CD14-positive monocyte (primary cell): ENCODE results near the gene MUC5AC. TPM values are rescaled to one million over a fixed set of nuclear protein-coding genes. Genes with fewer than 3 reads are reported as not detected.
A peak's percentile ranks its signal among the peaks of the same experiment; 100 is the strongest.

ENCODE experiments used
- DNase-seq, 3 donors: peaks; one replicate each; pipeline ENCODE4 v3.0.0-alpha.2; 2011 to 2022
- H2AFZ ChIP-seq: 2 replicates; pipeline ENCODE4 v1.6.0; 2012; ENCODE audit warnings: mild to moderate bottlenecking, low read depth, low read length, inconsistent platforms; ENCODE audit not compliant: insufficient read depth, poor library complexity, severe bottlenecking
- H3K27ac ChIP-seq, 2 donors: 1 replicate in 1 of 2; 2 replicates in 1 of 2; pipeline ENCODE4 v1.5.1; 2012 to 2013; ENCODE audit warnings: low read length in 2 of 2, control low read depth in 1 of 2, inconsistent platforms in 1 of 2, low read depth in 1 of 2, mild to moderate bottlenecking in 1 of 2
- H3K27me3 ChIP-seq, 2 donors: one replicate each; pipeline versions ENCODE4 v1.6.0 to v1.6.1; 2011 to 2013; ENCODE audit warnings: low read length in 2 of 2; ENCODE audit not compliant: control insufficient read depth in 2 of 2, insufficient read depth in 2 of 2
- H3K36me3 ChIP-seq, 2 donors: replicated peaks in 1 of 2; 1 replicate in 1 of 2; 2 replicates in 1 of 2; pipeline versions ENCODE4 v1.5.1 to v1.6.1; 2012 to 2013; ENCODE audit warnings: low read length in 2 of 2, control low read depth in 1 of 2, inconsistent platforms in 1 of 2, mild to moderate bottlenecking in 1 of 2; ENCODE audit not compliant: insufficient read depth in 2 of 2, control insufficient read depth in 1 of 2
- H3K4me1 ChIP-seq, 2 donors: 1 replicate in 1 of 2; 2 replicates in 1 of 2; pipeline versions ENCODE4 v1.5.1 to v1.6.1; 2012 to 2013; ENCODE audit warnings: low read length in 2 of 2, control low read depth in 1 of 2, inconsistent platforms in 1 of 2, mild to moderate bottlenecking in 1 of 2, moderate library complexity in 1 of 2; ENCODE audit not compliant: insufficient read depth in 2 of 2, control insufficient read depth in 1 of 2
- H3K4me2 ChIP-seq: replicated peaks from 2 replicates; pipeline ENCODE3; 2012; ENCODE audit warnings: low read length, moderate library complexity, mild to moderate bottlenecking; ENCODE audit not compliant: poor library complexity, severe bottlenecking; ENCODE audit errors: extremely low read depth
- H3K4me3 ChIP-seq, 3 experiments: fragments of 200-600 bp in 1 of 3; sonication (generic) in 1 of 3; replicated peaks in 1 of 3; 1 replicate in 2 of 3; 2 replicates in 1 of 3; pipeline ENCODE4 v1.5.1; 2011 to 2013; ENCODE audit warnings: low read length in 3 of 3, mild to moderate bottlenecking in 3 of 3, control low read depth in 2 of 3, low read depth in 2 of 3, inconsistent platforms in 1 of 3, moderate library complexity in 1 of 3
- H3K79me2 ChIP-seq: 2 replicates; pipeline ENCODE4 v1.6.0; 2012; ENCODE audit warnings: mild to moderate bottlenecking, control low read depth, inconsistent platforms, low read length, moderate library complexity; ENCODE audit not compliant: insufficient read depth
- H3K9ac ChIP-seq: 2 replicates; pipeline ENCODE4 v1.6.0; 2017; ENCODE audit warnings: low read length, mild to moderate bottlenecking; ENCODE audit not compliant: insufficient read depth, poor library complexity, severe bottlenecking
- H3K9me3 ChIP-seq, 2 donors: replicated peaks in 1 of 2; 1 replicate in 1 of 2; 2 replicates in 1 of 2; pipeline versions ENCODE4 v1.5.1 to v1.6.1; 2012 to 2013; ENCODE audit warnings: low read length in 2 of 2, control low read depth in 1 of 2; ENCODE audit not compliant: control insufficient read depth in 1 of 2, insufficient read depth in 1 of 2
- H4K20me1 ChIP-seq: 2 replicates; pipeline ENCODE4 v1.6.0; 2012; ENCODE audit warnings: mild to moderate bottlenecking, low read length, control low read depth, moderate library complexity; ENCODE audit not compliant: insufficient read depth
- H3K27ac Mint-ChIP-seq, 7 donors: one replicate each; pipeline ENCODE4 v1.8.0; 2020; ENCODE audit warnings: mild to moderate bottlenecking in 7 of 7, mixed read lengths in 7 of 7, moderate library complexity in 6 of 7, inconsistent platforms in 2 of 7
- H3K27me3 Mint-ChIP-seq, 3 donors: one replicate each; pipeline ENCODE4 v1.8.0; 2021 to 2022; ENCODE audit warnings: low read depth in 3 of 3, mild to moderate bottlenecking in 3 of 3, mixed read lengths in 3 of 3, moderate library complexity in 3 of 3, inconsistent platforms in 1 of 3
- H3K36me3 Mint-ChIP-seq, 2 donors: one replicate each; pipeline ENCODE4 v1.8.0; 2020; ENCODE audit warnings: mixed read lengths in 2 of 2, inconsistent platforms in 1 of 2, mild to moderate bottlenecking in 1 of 2
- H3K4me1 Mint-ChIP-seq: one replicate; pipeline ENCODE4 v1.8.0; 2020; ENCODE audit warnings: mild to moderate bottlenecking, mixed read lengths
- H3K4me3 Mint-ChIP-seq, 2 donors: one replicate each; pipeline ENCODE4 v1.8.0; 2020; ENCODE audit warnings: mild to moderate bottlenecking in 2 of 2, mixed read lengths in 2 of 2, moderate library complexity in 1 of 2
- H3K9me3 Mint-ChIP-seq, 7 donors: one replicate each; pipeline ENCODE4 v1.8.0; 2020 to 2022; ENCODE audit warnings: mixed read lengths in 7 of 7, mild to moderate bottlenecking in 6 of 7, moderate library complexity in 6 of 7, inconsistent platforms in 2 of 7
- WGBS: methylation state at CpG from one replicate; pipeline ENCODE4 v1.1.5; 2013; ENCODE audit warnings: missing lambda C conversion rate; ENCODE audit not compliant: insufficient coverage; 5-methylcytosine and 5-hydroxymethylcytosine counted together
- intact Hi-C, 2 donors: fragments of 100-400 bp; cut with micrococcal nuclease; formaldehyde crosslinking; loops; one replicate each; pipeline versions ENCODE4 v1.15.0 to v1.15.1; 2023
- polyA plus RNA-seq, 3 donors: library from polyadenylated mRNA; depleted of rRNA in 1 of 3; unstranded in 2 of 3; stranded (reverse) in 1 of 3; fragments of 300-500 nt in 2 of 3; fragments of >200 nt in 1 of 3; fragmentation: Illumina TruSeq in 2 of 3; gene quantifications; 1 replicate in 2 of 3; 2 replicates in 1 of 3; pipeline ENCODE4 v1.2.3, GENCODE V29; 2012 to 2021
- TF ChIP-seq, protein P1 (sequence below): fragments of 200-600 bp; IDR thresholded peaks from one replicate; pipeline ENCODE4 v1.8.0; 2022; ENCODE audit warnings: antibody characterized with exemption, mild to moderate bottlenecking

The MUC5AC gene
- polyA plus RNA-seq, 3 donors, result not detected

DNA sequence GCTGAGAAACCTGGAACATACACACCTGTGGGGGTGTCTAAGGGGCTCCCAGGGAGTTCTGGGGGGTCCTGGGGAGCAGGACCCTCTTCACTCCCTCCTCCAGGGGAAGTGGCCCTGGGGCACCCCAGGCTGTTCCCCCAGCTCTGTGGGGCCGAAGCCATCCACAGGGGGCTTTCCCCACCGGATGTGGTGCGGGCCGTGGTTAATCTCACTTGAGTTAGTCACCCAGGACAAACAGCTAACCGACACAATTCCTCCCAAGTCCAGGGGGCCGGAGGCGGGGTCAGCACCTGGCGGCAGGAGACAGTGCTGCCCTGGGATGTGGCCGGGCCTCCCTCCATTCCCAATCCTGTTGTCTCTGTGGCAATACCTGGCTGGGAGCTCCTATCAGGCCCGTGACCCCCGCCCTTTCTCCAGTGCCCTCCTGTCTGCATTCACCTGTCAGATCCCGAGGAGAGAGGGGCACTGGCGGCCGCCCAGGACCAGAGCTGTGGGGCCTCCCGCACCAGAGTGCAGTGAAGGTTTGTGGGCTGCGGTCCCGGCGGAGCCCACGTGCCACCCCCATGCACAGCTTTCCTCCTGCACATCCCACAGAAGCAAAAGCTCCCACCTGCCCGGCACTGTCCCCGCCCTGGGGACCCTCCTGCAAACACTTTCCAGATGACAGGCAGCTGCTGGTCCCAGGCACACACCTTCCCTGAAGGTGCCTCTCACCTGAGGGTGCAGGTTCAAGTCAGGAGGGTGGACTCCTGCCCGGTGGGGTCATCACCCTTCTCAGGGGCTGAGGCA lies 5.2 kb upstream of the MUC5AC start:
- no peak overlapping the region for H3K4me3 Mint-ChIP-seq
- Histone ChIP-seq H2AFZ (no peak overlapping the region), H3K79me2 (no peaks in the 10 kb centered on the region), H3K9me3 (no peaks in the 10 kb centered on the region), H3K27me3 (no peaks in the 10 kb centered on the region), H3K9ac (no peak overlapping the region), H3K4me1 (no peaks in the 10 kb centered on the region), H3K4me2 (no peak overlapping the region), H3K27ac (no peak overlapping the region), H3K36me3 (no peaks in the 10 kb centered on the region), H3K4me3 (no peak overlapping the region), H4K20me1 (no peaks in the 10 kb centered on the region)
- no peaks in the 10 kb centered on the region for H3K36me3 Mint-ChIP-seq
- intact Hi-C loops, result no loop called here
- 12% methylated on average over 16 of the region's 22 CpGs for WGBS
- DNase-seq, result peak in 1 of 3 donors; percentile 42
- peaks cover 1 to 13% (median 12%) of the 10 kb centered on the region in 3 donors for H3K27me3 Mint-ChIP-seq
- H3K9me3 Mint-ChIP-seq, result peaks cover 0 to 6% (median 2%) of the 10 kb centered on the region in 7 donors
- H3K4me1 Mint-ChIP-seq, result peaks cover 4% of the 10 kb centered on the region
- H3K27ac Mint-ChIP-seq, result no peak overlapping the region
- TF ChIP-seq, protein P1, sequence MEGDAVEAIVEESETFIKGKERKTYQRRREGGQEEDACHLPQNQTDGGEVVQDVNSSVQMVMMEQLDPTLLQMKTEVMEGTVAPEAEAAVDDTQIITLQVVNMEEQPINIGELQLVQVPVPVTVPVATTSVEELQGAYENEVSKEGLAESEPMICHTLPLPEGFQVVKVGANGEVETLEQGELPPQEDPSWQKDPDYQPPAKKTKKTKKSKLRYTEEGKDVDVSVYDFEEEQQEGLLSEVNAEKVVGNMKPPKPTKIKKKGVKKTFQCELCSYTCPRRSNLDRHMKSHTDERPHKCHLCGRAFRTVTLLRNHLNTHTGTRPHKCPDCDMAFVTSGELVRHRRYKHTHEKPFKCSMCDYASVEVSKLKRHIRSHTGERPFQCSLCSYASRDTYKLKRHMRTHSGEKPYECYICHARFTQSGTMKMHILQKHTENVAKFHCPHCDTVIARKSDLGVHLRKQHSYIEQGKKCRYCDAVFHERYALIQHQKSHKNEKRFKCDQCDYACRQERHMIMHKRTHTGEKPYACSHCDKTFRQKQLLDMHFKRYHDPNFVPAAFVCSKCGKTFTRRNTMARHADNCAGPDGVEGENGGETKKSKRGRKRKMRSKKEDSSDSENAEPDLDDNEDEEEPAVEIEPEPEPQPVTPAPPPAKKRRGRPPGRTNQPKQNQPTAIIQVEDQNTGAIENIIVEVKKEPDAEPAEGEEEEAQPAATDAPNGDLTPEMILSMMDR, result no peak

DNA sequence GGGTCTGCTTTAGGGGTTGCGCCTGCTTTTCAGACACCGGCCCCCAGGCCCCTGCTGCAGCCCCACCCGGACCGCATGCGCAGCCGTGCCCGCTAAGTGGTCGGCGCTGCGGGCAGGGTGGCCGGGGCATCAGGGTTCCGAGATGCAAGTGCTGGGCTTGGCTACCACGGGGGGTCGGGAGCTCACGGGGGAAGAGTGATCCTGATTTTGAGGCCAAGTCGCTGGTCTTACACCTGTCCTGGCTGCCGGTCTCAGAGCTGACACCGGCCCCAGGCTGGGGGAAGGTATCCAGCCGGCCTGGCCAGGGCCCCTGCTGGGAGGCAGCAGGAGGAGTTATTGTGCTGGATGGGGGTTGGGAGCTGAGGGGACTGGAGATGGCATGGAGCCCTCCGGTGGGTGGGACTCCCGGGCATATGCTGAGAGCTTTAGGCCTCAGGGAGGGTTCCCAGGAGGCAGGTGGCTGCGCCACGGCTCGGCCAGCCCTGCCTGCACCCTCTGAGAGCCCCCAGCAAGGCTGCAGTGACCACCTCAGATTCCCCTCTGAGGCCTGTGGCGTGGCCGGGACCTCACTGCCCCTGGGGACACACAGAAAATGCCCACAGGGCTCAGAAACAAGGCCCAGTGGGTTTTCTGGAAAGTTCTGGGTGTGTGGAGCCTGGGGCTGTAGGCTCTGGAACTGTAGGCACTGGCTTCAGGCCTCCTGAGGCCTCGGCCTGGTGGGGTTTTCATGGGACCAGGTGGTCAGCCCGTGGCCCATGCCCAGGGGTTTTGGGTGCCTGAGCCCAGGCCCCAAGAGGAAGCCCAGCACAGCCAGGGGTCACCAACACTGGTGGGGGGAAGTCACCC lies 4.4 kb upstream of the MUC5AC start:
- intact Hi-C loops, result no loop called here
- peaks cover 1 to 12% (median 10%) of the 10 kb centered on the region in 3 donors for H3K27me3 Mint-ChIP-seq

More for the DNA sequence above, 4.4 kb upstream of the MUC5AC start:
- Mint-ChIP-seq H3K4me1 (peaks cover 4% of the 10 kb centered on the region), H3K4me3 (no peak overlapping the region), H3K36me3 (no peaks in the 10 kb centered on the region), H3K9me3 (peaks cover 0 to 4% (median 0%) of the 10 kb centered on the region in 7 donors), H3K27ac (no peak overlapping the region)
- WGBS, result 91% methylated on average over 28 of the region's 28 CpGs
- Histone ChIP-seq H3K4me3 (no peak overlapping the region), H3K9me3 (no peaks in the 10 kb centered on the region), H2AFZ (no peak overlapping the region), H3K4me1 (no peaks in the 10 kb centered on the region), H3K9ac (no peak overlapping the region), H3K36me3 (no peaks in the 10 kb centered on the region), H3K27ac (no peak overlapping the region), H3K79me2 (no peaks in the 10 kb centered on the region), H3K4me2 (no peak overlapping the region), H3K27me3 (no peaks in the 10 kb centered on the region), H4K20me1 (no peaks in the 10 kb centered on the region)
- peak in 1 of 3 donors; percentile 2 for DNase-seq
- TF ChIP-seq, protein P1, result no peak
